C4-2B (cell line): Measurements from ENCODE around the gene LYST.
"Not testable (repeated sequence)": the region's sequence is repeated elsewhere in the genome, so short reads cannot be mapped to it uniquely, and the experiment has no call there.

Source experiments
- H3K27ac ChIP-seq: fragments of 450-650 bp; 2 replicates; pipeline ENCODE4 v1.5.1; 2017
- CTCF ChIP-seq: fragments of 450-650 bp; conservative IDR thresholded peaks from 2 replicates; pipeline ENCODE4 v1.5.1; 2017; ENCODE audit warnings: mild to moderate bottlenecking
- ZFX ChIP-seq: fragments of 450-650 bp; IDR thresholded peaks from 2 replicates; pipeline ENCODE4 v1.6.1; 2017

Gene LYST

GRCh38 chr1:235866205-235866912 is at the start of gene LYST:
LYST (minus strand) TSS chr1:235866906; CDS start chr1:235830417, 36,489 bp downstream.
- TF ChIP-seq ZFX (peak; percentile 63), CTCF (peak; percentile 36)
- peak within 1 kb of the TSS; percentile 71 for H3K27ac ChIP-seq

GRCh38 chr1:235915489-235915888 is 48.8 kb upstream of the LYST start:
- H3K27ac ChIP-seq = not testable (repeated sequence)

GRCh38 chr1:235913311-235913710 is 46.6 kb upstream of the LYST start:
- TF ChIP-seq CTCF (no peak), ZFX (no peak)
- H3K27ac ChIP-seq = no peak overlapping the region

- TF ChIP-seq ZFX (no peak), CTCF (no peak)
- no peak overlapping the region for H3K27ac ChIP-seq
Measured at GRCh38 chr1:235911876-235912275, 45.2 kb upstream of the LYST start.

- TF ChIP-seq ZFX = no peak
- TF ChIP-seq CTCF = no peak
- no peak overlapping the region for H3K27ac ChIP-seq
Measured at GRCh38 chr1:235911300-235911662, 44.6 kb upstream of the LYST start.

GRCh38 chr1:235910357-235911299 is 43.9 kb upstream of the LYST start:
- no peak overlapping the region for H3K27ac ChIP-seq
- no peak for TF ChIP-seq ZFX

- TF ChIP-seq ZFX (no peak), CTCF (no peak)
- no peak overlapping the region for H3K27ac ChIP-seq
Measured at GRCh38 chr1:235908742-235909520, 42.2 kb upstream of the LYST start.

GRCh38 chr1:235907897-235908240 is 41.2 kb upstream of the LYST start:
- H3K27ac ChIP-seq = no peak overlapping the region
- no peak for TF ChIP-seq ZFX
- TF ChIP-seq CTCF = no peak
